ENCODE measurements around the gene TEX10. TPM values are rescaled to one million over a fixed set of nuclear protein-coding genes. Genes with fewer than 3 reads are reported as not detected.

TEX10 gene
- polyA plus RNA-seq, 1 donor from 2014 or later: 30.5 TPM

DNA sequence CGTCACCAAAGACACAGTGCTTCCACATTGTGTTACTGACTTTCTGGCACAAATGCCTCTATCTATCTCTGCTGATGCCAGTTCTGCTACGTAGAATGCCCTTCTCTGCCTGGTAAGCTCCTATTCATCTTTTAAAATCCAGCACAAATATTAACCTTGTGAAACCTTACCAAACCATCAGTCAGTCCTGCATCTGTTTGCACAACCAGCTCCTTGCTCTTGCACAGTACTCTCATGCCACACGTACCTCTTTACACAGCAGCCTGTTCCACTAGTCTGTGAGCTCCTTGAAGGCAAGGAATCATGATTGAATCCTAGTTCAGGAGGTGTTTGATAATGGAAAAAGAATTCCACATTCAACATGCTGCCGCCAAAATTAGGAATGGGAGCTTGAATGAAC lies 56.3 kb downstream of the TEX10 start:
- Histone ChIP-seq H3K9ac (ENCODE audit: low read length) (no peak overlapping the region), H3K9me2 (ENCODE audit: insufficient read depth, low read length) (no peaks in the 10 kb centered on the region), H3K9me3 (ENCODE audit: low read length) (no peaks in the 10 kb centered on the region), H3F3A (ENCODE audit: insufficient read depth, low read length, poor library complexity, severe bottlenecking) (no peaks in the 10 kb centered on the region), H4K20me1 (ENCODE audit: insufficient read depth) (no peaks in the 10 kb centered on the region), H2AFZ (ENCODE audit: low read depth, low read length) (no peak overlapping the region), H3K27me3 (ENCODE audit: insufficient read depth, low read depth, low read length) (no peaks in the 10 kb centered on the region), H3K4me3 (ENCODE audit: low read length) (no peak overlapping the region), H3K27ac (ENCODE audit: low read length) (no peak overlapping the region), H3K4me2 (ENCODE audit: low read length) (no peak overlapping the region), H3K79me2 (replicated peaks; ENCODE audit: insufficient read depth, low read length) (no peaks in the 10 kb centered on the region), H3K36me3 (ENCODE audit: insufficient read depth, low read length) (no peaks in the 10 kb centered on the region)
- TF ChIP-seq POLR2AphosphoS5 (IDR thresholded peaks at IDR 0.05): no peak
- no peak for TF ChIP-seq EP300 (conservative IDR thresholded peaks at IDR 0.05; ENCODE audit: poor library complexity, severe bottlenecking)
- TF ChIP-seq MXI1 (conservative IDR thresholded peaks at IDR 0.05; ENCODE audit: poor library complexity, severe bottlenecking): no peak
- TF ChIP-seq, protein P1, sequence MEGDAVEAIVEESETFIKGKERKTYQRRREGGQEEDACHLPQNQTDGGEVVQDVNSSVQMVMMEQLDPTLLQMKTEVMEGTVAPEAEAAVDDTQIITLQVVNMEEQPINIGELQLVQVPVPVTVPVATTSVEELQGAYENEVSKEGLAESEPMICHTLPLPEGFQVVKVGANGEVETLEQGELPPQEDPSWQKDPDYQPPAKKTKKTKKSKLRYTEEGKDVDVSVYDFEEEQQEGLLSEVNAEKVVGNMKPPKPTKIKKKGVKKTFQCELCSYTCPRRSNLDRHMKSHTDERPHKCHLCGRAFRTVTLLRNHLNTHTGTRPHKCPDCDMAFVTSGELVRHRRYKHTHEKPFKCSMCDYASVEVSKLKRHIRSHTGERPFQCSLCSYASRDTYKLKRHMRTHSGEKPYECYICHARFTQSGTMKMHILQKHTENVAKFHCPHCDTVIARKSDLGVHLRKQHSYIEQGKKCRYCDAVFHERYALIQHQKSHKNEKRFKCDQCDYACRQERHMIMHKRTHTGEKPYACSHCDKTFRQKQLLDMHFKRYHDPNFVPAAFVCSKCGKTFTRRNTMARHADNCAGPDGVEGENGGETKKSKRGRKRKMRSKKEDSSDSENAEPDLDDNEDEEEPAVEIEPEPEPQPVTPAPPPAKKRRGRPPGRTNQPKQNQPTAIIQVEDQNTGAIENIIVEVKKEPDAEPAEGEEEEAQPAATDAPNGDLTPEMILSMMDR (IDR thresholded peaks at IDR 0.05; ENCODE audit: poor library complexity, severe bottlenecking): no peak
- no peak for TF ChIP-seq SMC3 (conservative IDR thresholded peaks at IDR 0.05; ENCODE audit: poor library complexity)
- TF ChIP-seq TAF1 (IDR thresholded peaks at IDR 0.05; ENCODE audit: low read depth): no peak
- TF ChIP-seq EZH2 (IDR thresholded peaks at IDR 0.05; ENCODE audit: borderline replicate concordance, insufficient read depth, low read length, poor library complexity, severe bottlenecking): no peak
- no peak for TF ChIP-seq RAD21 (conservative IDR thresholded peaks at IDR 0.05)
- TF ChIP-seq, protein P2, sequence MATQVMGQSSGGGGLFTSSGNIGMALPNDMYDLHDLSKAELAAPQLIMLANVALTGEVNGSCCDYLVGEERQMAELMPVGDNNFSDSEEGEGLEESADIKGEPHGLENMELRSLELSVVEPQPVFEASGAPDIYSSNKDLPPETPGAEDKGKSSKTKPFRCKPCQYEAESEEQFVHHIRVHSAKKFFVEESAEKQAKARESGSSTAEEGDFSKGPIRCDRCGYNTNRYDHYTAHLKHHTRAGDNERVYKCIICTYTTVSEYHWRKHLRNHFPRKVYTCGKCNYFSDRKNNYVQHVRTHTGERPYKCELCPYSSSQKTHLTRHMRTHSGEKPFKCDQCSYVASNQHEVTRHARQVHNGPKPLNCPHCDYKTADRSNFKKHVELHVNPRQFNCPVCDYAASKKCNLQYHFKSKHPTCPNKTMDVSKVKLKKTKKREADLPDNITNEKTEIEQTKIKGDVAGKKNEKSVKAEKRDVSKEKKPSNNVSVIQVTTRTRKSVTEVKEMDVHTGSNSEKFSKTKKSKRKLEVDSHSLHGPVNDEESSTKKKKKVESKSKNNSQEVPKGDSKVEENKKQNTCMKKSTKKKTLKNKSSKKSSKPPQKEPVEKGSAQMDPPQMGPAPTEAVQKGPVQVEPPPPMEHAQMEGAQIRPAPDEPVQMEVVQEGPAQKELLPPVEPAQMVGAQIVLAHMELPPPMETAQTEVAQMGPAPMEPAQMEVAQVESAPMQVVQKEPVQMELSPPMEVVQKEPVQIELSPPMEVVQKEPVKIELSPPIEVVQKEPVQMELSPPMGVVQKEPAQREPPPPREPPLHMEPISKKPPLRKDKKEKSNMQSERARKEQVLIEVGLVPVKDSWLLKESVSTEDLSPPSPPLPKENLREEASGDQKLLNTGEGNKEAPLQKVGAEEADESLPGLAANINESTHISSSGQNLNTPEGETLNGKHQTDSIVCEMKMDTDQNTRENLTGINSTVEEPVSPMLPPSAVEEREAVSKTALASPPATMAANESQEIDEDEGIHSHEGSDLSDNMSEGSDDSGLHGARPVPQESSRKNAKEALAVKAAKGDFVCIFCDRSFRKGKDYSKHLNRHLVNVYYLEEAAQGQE (IDR thresholded peaks at IDR 0.05; ENCODE audit: borderline replicate concordance): no peak

DNA sequence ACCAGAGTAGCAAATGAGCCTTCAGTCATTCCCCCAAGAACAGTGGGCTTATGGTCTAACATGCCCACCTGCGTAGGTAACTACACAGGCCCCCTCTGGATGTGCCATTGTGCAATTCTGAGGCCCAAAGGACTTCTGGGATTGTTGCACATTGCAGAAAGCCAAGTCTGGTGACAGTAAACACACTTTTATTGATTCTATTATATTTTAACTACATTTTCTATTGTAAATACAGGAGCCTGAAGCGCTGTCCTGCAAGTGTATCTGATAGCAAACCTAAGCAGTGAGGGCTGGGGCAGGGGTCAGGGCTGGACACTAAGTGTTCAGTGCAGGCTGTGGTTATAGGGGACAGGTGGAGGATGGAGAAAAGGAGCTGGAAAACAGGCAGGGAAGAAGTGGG lies 57.5 kb downstream of the TEX10 start:
- Histone ChIP-seq H3K9ac (ENCODE audit: low read length) (no peak overlapping the region), H3K27me3 (ENCODE audit: insufficient read depth, low read depth, low read length) (no peaks in the 10 kb centered on the region), H3F3A (ENCODE audit: insufficient read depth, low read length, poor library complexity, severe bottlenecking) (no peaks in the 10 kb centered on the region), H3K36me3 (ENCODE audit: insufficient read depth, low read length) (no peaks in the 10 kb centered on the region), H4K20me1 (ENCODE audit: insufficient read depth) (no peaks in the 10 kb centered on the region), H3K4me2 (ENCODE audit: low read length) (no peak overlapping the region), H3K79me2 (replicated peaks; ENCODE audit: insufficient read depth, low read length) (no peaks in the 10 kb centered on the region), H3K4me3 (ENCODE audit: low read length) (no peak overlapping the region), H2AFZ (ENCODE audit: low read depth, low read length) (no peak overlapping the region), H3K9me3 (ENCODE audit: low read length) (no peaks in the 10 kb centered on the region), H3K9me2 (ENCODE audit: insufficient read depth, low read length) (no peaks in the 10 kb centered on the region), H3K27ac (ENCODE audit: low read length) (no peak overlapping the region)
- TF ChIP-seq TAF1 (IDR thresholded peaks at IDR 0.05; ENCODE audit: low read depth) (no peak), SMC3 (conservative IDR thresholded peaks at IDR 0.05; ENCODE audit: poor library complexity) (no peak), RAD21 (conservative IDR thresholded peaks at IDR 0.05) (no peak), POLR2AphosphoS5 (IDR thresholded peaks at IDR 0.05) (no peak), EP300 (conservative IDR thresholded peaks at IDR 0.05; ENCODE audit: poor library complexity, severe bottlenecking) (no peak), EZH2 (IDR thresholded peaks at IDR 0.05; ENCODE audit: borderline replicate concordance, insufficient read depth, low read length, poor library complexity, severe bottlenecking) (no peak), MXI1 (conservative IDR thresholded peaks at IDR 0.05; ENCODE audit: poor library complexity, severe bottlenecking) (no peak)
- TF ChIP-seq, protein P2 (IDR thresholded peaks at IDR 0.05; ENCODE audit: borderline replicate concordance): no peak
- TF ChIP-seq, protein P1 (IDR thresholded peaks at IDR 0.05; ENCODE audit: poor library complexity, severe bottlenecking): no peak
